SH-SY5Y (cell line): Measurements from ENCODE around the gene CLIC6.

Experiments
- GATA2 ChIP-seq: IDR thresholded peaks from 2 replicates; pipeline ENCODE4 v1.6.1; 2011; ENCODE audit warnings: mild to moderate bottlenecking, low read depth, low read length
- GATA3 ChIP-seq: IDR thresholded peaks from 2 replicates; pipeline ENCODE4 v1.6.1; 2011; ENCODE audit warnings: low read depth, mild to moderate bottlenecking, low read length, moderate library complexity

The CLIC6 gene

GRCh38 chr21:34668803-34669148 is at the start of gene CLIC6:
Gene CLIC6, plus strand, starts transcription at chr21:34668994. Its CDS starts 395 bp downstream, at chr21:34669389.
- TF ChIP-seq GATA2 = no peak
- no peak for TF ChIP-seq GATA3

GRCh38 chr21:34619841-34620665 is 48.7 kb upstream of the CLIC6 start:
- TF ChIP-seq GATA3 (no peak), GATA2 (no peak)

- TF ChIP-seq GATA2 (no peak), GATA3 (no peak)
Measured at GRCh38 chr21:34621434-34622350, 47.1 kb upstream of the CLIC6 start.

GRCh38 chr21:34623516-34623915 is 45.3 kb upstream of the CLIC6 start:
- no peak for TF ChIP-seq GATA2
- no peak for TF ChIP-seq GATA3

GRCh38 chr21:34625030-34625593 is 43.7 kb upstream of the CLIC6 start:
- TF ChIP-seq GATA3 (no peak), GATA2 (no peak)

GRCh38 chr21:34626131-34626530 is 42.7 kb upstream of the CLIC6 start:
- TF ChIP-seq GATA2 (no peak), GATA3 (no peak)

- no peak for TF ChIP-seq GATA3
- no peak for TF ChIP-seq GATA2
Measured at GRCh38 chr21:34630536-34631143, 38.2 kb upstream of the CLIC6 start.

- TF ChIP-seq GATA3 (no peak), GATA2 (no peak)
Measured at GRCh38 chr21:34632498-34632897, 36.3 kb upstream of the CLIC6 start.

- no peak for TF ChIP-seq GATA3
- no peak for TF ChIP-seq GATA2
Measured at GRCh38 chr21:34635307-34635706, 33.5 kb upstream of the CLIC6 start.

- no peak for TF ChIP-seq GATA2
- TF ChIP-seq GATA3 = no peak
Measured at GRCh38 chr21:34636961-34637360, 31.8 kb upstream of the CLIC6 start.

- TF ChIP-seq GATA2 (no peak), GATA3 (no peak)
Measured at GRCh38 chr21:34639250-34639649, 29.5 kb upstream of the CLIC6 start.

- TF ChIP-seq GATA3 (no peak), GATA2 (no peak)
Measured at GRCh38 chr21:34639882-34640788, 28.7 kb upstream of the CLIC6 start.

GRCh38 chr21:34640858-34641257 is 27.9 kb upstream of the CLIC6 start:
- no peak for TF ChIP-seq GATA2
- TF ChIP-seq GATA3 = no peak
